GM21619 (cell line): ENCODE data around the gene TNFAIP8L1.

ENCODE experiments used
- ATAC-seq: cut with Tn5 transposase; IDR thresholded peaks from one replicate; pipeline ENCODE4 v1.9.1; 2021; ENCODE audit not compliant: unreplicated experiment

Gene TNFAIP8L1

GRCh38 chr19:4609878-4610511 is 29.3 kb upstream of the TNFAIP8L1 start:
- ATAC-seq = no peak

- ATAC-seq = no peak
These were observed 26.0 kb upstream of the TNFAIP8L1 start for GRCh38 chr19:4613254-4613751.

DNA sequence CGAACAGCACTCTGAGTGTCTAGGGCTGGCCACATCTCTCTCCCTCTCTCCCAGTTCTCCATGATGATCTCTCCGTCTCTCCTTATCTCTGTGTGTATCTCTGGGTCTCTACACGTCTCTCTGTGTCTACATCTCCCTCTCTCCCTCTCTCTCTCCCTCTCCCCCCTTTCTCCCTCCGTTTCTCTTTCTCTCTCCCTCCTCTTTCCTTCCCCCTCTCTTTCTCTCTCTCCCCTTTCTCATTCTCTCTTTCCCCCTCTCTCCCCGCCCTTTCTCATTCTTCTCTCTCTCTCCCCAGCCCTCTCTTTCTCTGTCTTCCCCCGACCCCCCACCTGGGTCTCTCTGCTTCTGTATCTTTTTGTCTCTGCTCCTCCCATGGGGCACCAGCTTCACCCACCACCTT is 21.3 kb upstream of the TNFAIP8L1 start:
- no peak for ATAC-seq

DNA sequence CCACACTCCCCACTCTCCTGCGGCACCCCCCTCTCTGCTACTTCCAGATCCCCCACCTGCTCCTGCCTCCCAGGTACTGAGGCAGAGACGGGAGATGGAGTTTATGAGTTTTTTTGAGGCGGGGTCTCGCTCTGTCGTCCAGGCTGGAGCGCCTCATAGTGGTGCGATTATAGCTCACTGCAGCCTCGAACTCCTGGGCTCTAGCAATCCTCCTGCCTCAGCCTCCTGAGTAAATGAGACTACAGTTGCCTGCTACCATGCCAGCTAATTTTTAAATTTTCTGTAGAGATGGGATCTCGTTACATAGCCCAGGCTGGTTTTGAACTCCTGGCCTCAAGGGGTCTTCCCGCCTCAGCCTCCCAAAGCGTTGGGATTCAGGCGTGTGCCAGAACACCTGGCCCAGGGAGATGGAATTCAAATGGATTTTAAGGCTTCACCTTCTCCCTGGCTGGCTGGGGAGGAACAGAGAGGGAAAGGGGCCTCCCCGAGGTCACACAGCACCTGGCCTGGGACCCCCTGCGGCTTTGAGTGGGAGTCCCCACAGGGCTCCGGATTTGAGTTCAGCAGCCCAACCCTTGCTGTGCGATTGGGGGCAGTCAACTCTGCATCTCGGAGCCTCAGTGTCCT is 19.5 kb upstream of the TNFAIP8L1 start:
- ATAC-seq = no peak

GRCh38 chr19:4620675-4621074 is 18.6 kb upstream of the TNFAIP8L1 start:
- ATAC-seq = no peak

- no peak for ATAC-seq
These were observed 16.5 kb upstream of the TNFAIP8L1 start for GRCh38 chr19:4622695-4623421.

DNA sequence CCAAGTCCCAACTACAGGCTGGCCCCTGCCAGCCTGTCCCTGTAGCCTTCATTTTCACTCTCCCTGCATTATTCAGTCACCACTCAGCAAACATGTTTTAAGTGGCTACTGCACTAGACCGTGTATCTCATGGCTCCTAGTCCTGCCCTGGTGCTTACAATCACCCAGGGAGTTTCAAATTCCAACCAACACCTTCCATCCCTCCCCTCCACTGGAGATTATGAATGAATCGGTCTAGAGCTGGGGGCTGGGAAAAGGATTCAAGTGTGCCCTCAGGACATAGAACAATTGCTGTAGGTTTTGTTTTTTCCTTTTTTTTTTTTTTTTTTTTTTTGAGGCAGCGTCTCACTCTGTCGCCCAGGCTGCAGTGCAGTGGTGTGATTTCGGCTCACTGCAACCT is 15.0 kb upstream of the TNFAIP8L1 start:
- ATAC-seq = no peak

DNA sequence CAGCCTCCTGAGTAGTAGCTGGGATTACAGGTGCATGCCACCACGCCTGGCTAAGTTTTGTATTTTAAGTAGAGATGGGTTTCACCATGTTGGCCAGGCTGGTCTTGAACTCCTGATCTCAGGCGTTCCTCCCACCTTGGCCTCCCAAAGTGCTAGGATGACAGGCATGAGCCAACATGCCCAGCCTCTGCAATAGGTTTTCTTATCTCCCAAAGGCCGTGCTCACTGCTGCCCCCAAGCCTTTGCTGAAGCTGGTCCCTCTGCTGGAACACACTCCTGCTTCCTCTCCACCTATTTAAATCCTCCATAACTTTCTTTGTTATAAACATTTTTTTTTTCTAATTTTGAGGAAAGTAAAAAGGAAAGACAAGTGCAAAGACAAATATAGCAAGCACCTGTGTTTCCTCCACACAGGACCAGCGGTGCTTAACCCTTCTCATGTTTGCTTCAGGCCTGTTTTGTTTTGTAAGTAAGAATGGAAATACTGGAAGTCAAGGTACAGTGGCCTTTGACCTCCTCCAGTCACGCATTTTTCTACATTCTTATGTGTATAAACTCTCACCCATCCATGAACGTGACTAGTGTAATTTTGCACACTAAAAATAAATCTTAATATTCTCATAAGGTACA is 14.5 kb upstream of the TNFAIP8L1 start:
- no peak for ATAC-seq

- no peak for ATAC-seq
These were observed 6.0 kb upstream of the TNFAIP8L1 start for GRCh38 chr19:4633140-4633967.

GRCh38 chr19:4635754-4636116 is 3.6 kb upstream of the TNFAIP8L1 start:
- ATAC-seq = no peak

- ATAC-seq = no peak
These were observed 3.1 kb upstream of the TNFAIP8L1 start for GRCh38 chr19:4636151-4636717.

DNA sequence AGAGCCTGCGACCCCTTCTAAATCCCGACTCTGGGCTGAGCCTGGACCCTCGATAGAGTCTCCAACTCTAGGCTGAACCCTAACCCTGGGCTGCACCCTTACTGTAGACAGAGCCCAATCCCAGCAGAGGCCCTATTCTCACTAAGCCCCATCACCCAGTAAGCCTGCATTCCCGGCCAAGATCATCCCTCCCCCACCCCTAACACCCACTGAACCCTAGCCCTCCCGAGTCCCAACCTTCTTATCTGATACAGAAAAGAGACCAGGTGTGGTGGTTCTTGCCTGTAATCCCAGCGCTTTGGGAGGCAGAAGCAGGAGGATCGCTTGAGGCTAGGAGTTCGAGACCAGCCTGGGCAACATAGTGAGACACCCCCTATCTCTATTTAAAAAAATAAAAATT is 2.6 kb upstream of the TNFAIP8L1 start:
- no peak for ATAC-seq

- ATAC-seq = no peak
These were observed 999 bp upstream of the TNFAIP8L1 start for GRCh38 chr19:4638317-4638716.

- ATAC-seq = peak; percentile 7
These were observed 373 bp downstream of the TNFAIP8L1 start for GRCh38 chr19:4639531-4640246.

DNA sequence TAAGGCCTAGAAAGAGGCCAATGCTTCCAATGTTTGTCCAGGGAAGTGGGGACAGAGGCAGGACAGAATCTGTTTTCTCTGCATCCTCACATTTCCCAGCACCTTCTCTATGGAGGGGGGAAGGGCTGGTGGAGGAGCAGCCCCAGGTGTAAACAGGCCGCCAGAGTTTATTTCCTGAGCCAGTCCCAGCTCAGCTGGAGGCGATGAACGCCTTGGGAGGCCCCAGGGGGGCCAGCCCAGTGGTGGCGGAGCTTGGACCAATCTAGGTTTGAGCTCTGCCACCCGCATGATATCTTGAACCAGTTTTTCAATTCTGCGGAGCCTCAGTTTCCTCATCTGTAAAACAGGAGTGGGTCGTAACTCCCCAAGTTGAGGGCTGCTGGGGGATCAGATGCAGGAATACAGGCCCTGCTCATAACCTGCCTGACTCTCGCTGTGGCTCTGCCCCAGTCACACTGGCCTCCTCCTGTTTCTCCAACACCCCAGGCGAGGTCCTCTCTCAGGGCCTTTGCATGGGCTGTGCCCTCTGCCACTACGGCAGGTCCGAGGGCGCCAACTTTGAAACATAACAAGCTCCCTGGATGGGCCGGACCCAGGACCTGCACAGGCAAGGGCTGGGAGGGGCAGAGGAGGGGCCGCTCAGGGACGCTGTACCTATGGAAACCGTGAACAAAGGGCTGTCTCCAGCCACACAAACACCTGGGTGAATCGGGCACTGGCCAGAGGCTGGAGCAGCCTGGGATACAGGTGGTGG is 1.1 kb downstream of the TNFAIP8L1 start:
- ATAC-seq = no peak

DNA sequence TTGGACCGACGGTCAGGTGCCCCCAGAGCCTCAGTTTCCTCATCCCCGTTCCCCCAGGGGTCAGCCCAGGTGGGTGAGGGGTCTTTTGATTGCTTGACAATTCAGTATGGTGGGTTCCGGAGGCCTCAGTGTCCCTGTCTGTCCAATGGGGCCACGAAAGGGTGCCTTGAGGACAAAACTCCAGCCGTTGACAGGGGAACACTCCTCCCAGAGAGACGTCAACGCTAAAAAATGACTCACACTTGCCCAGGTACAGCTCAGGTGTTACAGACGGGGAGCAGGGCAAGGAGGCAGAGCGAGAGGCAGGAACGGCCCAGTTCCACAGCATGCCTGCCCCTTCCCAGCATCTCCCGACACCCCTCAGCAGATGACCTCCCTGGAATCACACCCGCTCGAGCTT is 1.8 kb downstream of the TNFAIP8L1 start:
- no peak for ATAC-seq

DNA sequence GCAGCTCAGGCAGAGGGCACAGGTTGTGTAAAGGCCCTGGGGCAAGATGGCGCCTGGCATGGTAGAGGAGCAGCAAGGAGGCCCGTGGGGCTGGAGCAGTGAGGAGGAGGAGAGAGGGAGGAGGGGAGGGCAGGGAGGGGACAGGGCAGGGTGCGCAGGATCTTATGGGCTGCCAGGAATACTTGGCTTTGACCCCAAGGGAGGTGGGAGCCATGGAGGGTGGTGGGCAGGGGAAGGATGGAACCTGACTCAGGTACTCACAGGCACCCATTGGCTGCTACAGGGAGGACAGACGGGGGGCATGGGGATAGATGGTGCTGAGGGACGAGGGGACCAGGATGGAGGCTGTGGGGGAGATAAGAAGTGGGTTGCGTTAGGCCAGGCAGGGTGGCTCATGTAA is 3.3 kb downstream of the TNFAIP8L1 start:
- no peak for ATAC-seq

- no peak for ATAC-seq
These were observed 6.4 kb downstream of the TNFAIP8L1 start for GRCh38 chr19:4645718-4646117.
